Stomach (tissue), 9 donors: ENCODE data around the gene GTF2IRD1. TPM values are rescaled to one million over a fixed set of nuclear protein-coding genes. Genes with fewer than 3 reads are reported as not detected.

Source experiments
- DNase-seq, 2 donors: peaks; one replicate each; pipeline versions ENCODE4 v3.0.0 to v3.0.0-alpha.2; 2013 to 2019
- H3K27ac ChIP-seq, 5 donors: fragments of 200-600 bp in 4 of 5; sonication (generic) in 4 of 5; one replicate each; pipeline ENCODE4 v1.5.1; 2013 to 2019; ENCODE audit warnings: mild to moderate bottlenecking in 1 of 5, moderate library complexity in 1 of 5
- H3K27me3 ChIP-seq, 3 donors: fragments of 200-600 bp; sonication (generic); one replicate each; pipeline ENCODE4 v1.5.1; 2017 to 2019; ENCODE audit warnings: mixed run types in 1 of 3
- H3K36me3 ChIP-seq, 4 donors: fragments of 200-600 bp; sonication (generic); 1 replicate in 3 of 4; 2 replicates in 1 of 4; pipeline ENCODE4 v1.5.1; 2016 to 2019
- H3K4me1 ChIP-seq, 4 donors: fragments of 200-600 bp; sonication (generic); one replicate each; pipeline ENCODE4 v1.5.1; 2016 to 2019
- H3K4me3 ChIP-seq, 4 donors: fragments of 200-600 bp; sonication (generic) in 3 of 4; one replicate each; pipeline ENCODE4 v1.5.1; 2016 to 2019; ENCODE audit warnings: mild to moderate bottlenecking in 1 of 4
- H3K9me3 ChIP-seq, 4 donors: fragments of 200-600 bp; sonication (generic); one replicate each; pipeline ENCODE4 v1.5.1; 2016 to 2019
- EP300 ChIP-seq: sonication (generic); formaldehyde crosslinking; IDR thresholded peaks from one replicate; pipeline ENCODE4 v1.6.1; 2017; ENCODE audit warnings: antibody characterized with exemption
- POLR2A ChIP-seq, 4 donors: fragments of 450-650 bp; IDR thresholded peaks; one replicate each; pipeline ENCODE4 v1.6.1; 2016; ENCODE audit warnings: antibody characterized with exemption in 4 of 4, control low read depth in 2 of 4, mild to moderate bottlenecking in 1 of 4, moderate library complexity in 1 of 4
- POLR2AphosphoS5 ChIP-seq, 3 donors: sonication (generic); formaldehyde crosslinking; IDR thresholded peaks; one replicate each; pipeline ENCODE4 v1.6.1; 2016; ENCODE audit warnings: antibody characterized with exemption in 3 of 3
- WGBS, 5 donors: extraction: QIAGEN DNeasy Blood & Tissue Kit in 3 of 5; methylation state at CpG; one replicate each; pipeline versions ENCODE4 v1.1.5 to v1.1.7; 2013 to 2018; 5-methylcytosine and 5-hydroxymethylcytosine counted together
- intact Hi-C: fragments of 100-400 bp; cut with DNase I; formaldehyde crosslinking; loops from one replicate; pipeline ENCODE4 v1.15.1; 2023; ENCODE audit warnings: low total_unique reads
- polyA plus RNA-seq, 3 donors: library from polyadenylated mRNA; stranded (reverse); fragments of 200-250 nt; gene quantifications; one replicate each; pipeline ENCODE4 v1.2.3, GENCODE V29; 2013
- total RNA-seq, 5 donors: library from RNA; depleted of rRNA; stranded (reverse); fragments of >200 nt; gene quantifications; one replicate each; pipeline versions ENCODE4 v1.1.0 to v1.2.3, GENCODE V29; 2014 to 2016
- TF ChIP-seq, protein P1 (sequence below), 7 experiments: fragments of 450-650 bp in 4 of 7; fragments of 200-600 bp in 3 of 7; sonication (generic) in 3 of 7; IDR thresholded peaks; one replicate each; pipeline ENCODE4 v1.5.1; 2016 to 2019; ENCODE audit warnings: antibody characterized with exemption in 7 of 7, control low read depth in 2 of 7, mild to moderate bottlenecking in 1 of 7
- donor health status: healthy with polysubstance abuse.
- donor health status: Bipolar disorder and iron deficiency.
- donor health status: healthy.

GTF2IRD1 gene
- total and polyA plus RNA-seq, 8 donors: 8.0 to 41.1 (median 15.3) TPM

DNA sequence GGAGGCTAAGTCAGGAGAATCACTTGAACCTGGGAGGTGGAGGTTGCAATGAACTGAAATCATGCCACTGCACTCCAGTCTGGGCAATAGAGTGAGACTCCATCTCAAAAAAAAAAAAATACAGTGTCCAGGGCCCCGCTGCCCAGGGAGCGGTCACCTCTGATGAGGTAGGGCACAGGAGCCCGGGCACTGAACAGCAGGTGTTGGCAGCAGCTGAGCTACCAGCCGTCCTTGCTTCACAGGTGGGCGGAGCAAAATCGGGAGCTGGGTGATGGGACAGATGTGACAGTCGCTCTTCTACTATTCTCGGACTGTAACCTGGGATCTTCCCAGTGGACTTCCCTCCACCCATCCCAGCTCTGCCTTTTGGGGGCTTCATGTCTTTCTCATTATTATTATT lies 49.4 kb downstream of the GTF2IRD1 start:
- Histone ChIP-seq H3K27me3 (no peaks in the 10 kb centered on the region), H3K27ac (peak overlapping the region in 4 of 5 donors; percentile 2 to 86 (median 77)), H3K4me1 (peaks cover 26 to 50% (median 40%) of the 10 kb centered on the region in 4 donors), H3K4me3 (no peak overlapping the region), H3K9me3 (no peaks in the 10 kb centered on the region), H3K36me3 (peaks cover 0 to 8% (median under 1%) of the 10 kb centered on the region in 4 donors)
- peak in 1 of 2 donors; percentile 41 for DNase-seq
- TF ChIP-seq EP300 (no peak), POLR2AphosphoS5 (IDR thresholded peaks at IDR 0.05) (no peak), POLR2A (IDR thresholded peaks at IDR 0.05) (no peak)
- TF ChIP-seq, protein P1, sequence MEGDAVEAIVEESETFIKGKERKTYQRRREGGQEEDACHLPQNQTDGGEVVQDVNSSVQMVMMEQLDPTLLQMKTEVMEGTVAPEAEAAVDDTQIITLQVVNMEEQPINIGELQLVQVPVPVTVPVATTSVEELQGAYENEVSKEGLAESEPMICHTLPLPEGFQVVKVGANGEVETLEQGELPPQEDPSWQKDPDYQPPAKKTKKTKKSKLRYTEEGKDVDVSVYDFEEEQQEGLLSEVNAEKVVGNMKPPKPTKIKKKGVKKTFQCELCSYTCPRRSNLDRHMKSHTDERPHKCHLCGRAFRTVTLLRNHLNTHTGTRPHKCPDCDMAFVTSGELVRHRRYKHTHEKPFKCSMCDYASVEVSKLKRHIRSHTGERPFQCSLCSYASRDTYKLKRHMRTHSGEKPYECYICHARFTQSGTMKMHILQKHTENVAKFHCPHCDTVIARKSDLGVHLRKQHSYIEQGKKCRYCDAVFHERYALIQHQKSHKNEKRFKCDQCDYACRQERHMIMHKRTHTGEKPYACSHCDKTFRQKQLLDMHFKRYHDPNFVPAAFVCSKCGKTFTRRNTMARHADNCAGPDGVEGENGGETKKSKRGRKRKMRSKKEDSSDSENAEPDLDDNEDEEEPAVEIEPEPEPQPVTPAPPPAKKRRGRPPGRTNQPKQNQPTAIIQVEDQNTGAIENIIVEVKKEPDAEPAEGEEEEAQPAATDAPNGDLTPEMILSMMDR (IDR thresholded peaks at IDR 0.05): no peak
- intact Hi-C loops: no loop called here
- 76 to 94% (median 77%) methylated on average over 8 of the region's 8 CpGs for WGBS, 5 donors

DNA sequence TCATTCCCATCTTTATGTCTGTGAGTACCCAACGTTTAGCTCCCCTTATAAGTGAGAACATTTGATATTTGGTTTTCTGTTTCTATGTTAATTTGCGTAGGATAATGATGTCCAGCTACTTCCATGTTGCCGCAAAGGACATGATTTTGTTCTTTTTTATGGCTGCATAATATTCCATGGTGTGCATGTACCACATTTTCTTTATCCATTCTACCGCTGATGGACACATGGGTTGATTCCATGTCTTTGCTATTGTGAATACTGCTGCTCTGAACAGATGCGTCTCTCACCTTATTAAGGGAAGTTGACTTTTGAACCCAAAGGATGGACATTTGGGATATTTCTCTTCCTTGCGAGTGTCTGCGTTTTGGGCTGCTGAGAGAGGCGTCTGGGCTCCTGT lies 50.2 kb downstream of the GTF2IRD1 start:
- H3K4me1 ChIP-seq: peaks cover 26 to 50% (median 40%) of the 10 kb centered on the region in 4 donors
- WGBS, 5 donors: 95 to 96% (median 96%) methylated on average over 8 of the region's 8 CpGs
- no peak overlapping the region for H3K4me3 ChIP-seq
- TF ChIP-seq POLR2AphosphoS5 (IDR thresholded peaks at IDR 0.05) (no peak), EP300 (no peak), POLR2A (IDR thresholded peaks at IDR 0.05) (no peak)
- TF ChIP-seq, protein P1 (IDR thresholded peaks at IDR 0.05): no peak
- peaks cover 0 to 12% (median 4%) of the 10 kb centered on the region in 4 donors for H3K36me3 ChIP-seq
- H3K27me3 ChIP-seq: no peaks in the 10 kb centered on the region
- peak overlapping the region in 1 of 5 donors; percentile 86 for H3K27ac ChIP-seq
- no peaks in the 10 kb centered on the region for H3K9me3 ChIP-seq
- intact Hi-C loops: no loop called here
- no peak for DNase-seq

DNA sequence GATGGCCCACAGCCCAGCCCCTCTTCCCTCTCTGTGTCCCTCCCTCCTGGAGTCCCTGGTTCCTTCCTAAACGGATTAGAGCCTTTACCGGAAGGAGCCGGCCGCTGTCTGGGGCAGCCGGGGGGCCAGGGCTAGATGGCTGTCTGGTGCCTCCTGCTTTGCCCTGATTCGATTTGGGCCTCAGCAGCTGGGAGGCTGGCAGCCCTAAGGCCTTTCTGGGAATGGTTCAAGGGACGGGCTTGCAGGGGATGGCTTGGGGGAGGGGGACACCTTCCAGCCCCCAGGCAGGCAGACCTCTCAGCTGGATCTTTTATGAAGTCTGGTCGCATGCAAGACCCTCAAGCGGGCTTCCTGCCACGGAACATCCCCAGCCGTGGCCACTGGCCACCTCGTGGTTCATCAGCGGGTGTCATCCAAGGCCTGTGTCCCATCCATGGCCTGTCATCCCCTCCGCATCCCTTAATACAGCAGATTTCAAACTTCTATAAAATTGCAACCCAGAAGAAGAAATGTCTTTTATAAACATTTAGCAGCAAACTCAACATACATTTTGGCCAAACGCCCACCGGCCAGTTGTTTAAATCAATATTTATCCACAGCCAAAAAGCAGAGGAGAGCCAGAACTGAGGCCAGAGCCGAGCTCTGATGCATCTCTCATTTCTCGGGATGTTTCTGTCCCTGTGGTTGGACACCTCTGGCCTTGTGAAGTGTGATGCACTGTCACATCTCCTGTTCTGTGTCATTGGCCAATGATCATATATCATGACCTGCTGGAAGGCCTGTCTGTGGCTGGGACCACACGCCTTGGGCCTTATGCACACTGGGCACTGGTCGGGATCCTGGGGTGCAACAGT lies 52.0 kb downstream of the GTF2IRD1 start:
- Histone ChIP-seq H3K4me3 (no peak overlapping the region), H3K36me3 (peaks cover 0 to 20% (median 10%) of the 10 kb centered on the region in 4 donors), H3K27ac (peak overlapping the region in 4 of 5 donors; percentile 49 to 72 (median 56)), H3K4me1 (peaks cover 26 to 47% (median 40%) of the 10 kb centered on the region in 4 donors), H3K27me3 (no peaks in the 10 kb centered on the region), H3K9me3 (no peaks in the 10 kb centered on the region)
- no peak for TF ChIP-seq POLR2AphosphoS5 (IDR thresholded peaks at IDR 0.05)
- no peak for TF ChIP-seq POLR2A (IDR thresholded peaks at IDR 0.05)
- no peak for TF ChIP-seq EP300
- TF ChIP-seq, protein P1 (IDR thresholded peaks at IDR 0.05): no peak
- WGBS, 5 donors: 48 to 69% (median 61%) methylated on average over 15 to 20 of the region's 20 CpGs
- DNase-seq: peak in 1 of 2 donors; percentile 79
- intact Hi-C loops: no loop called here

DNA sequence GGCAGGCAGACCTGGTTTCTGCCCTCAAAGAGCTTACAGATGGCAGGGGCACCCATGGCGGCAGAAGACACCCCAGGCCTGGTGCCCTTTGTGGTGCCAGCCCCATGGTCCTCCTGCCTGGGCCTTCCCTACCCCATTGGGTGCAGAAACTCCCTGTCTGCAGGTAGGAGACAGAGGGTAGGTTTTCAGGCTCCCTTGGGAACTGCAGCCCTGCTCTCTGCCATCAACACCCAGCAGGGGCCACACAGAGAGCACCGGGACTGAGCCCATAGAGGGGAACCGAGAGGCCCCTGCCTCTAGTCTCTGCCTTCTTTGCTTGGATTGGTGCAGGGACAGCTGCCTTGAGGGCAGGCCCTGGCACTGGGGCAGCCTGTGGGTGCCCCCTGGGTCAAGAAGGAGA lies 52.6 kb downstream of the GTF2IRD1 start:
- Histone ChIP-seq H3K27ac (peak overlapping the region in 2 of 5 donors; percentile 56 to 72), H3K27me3 (no peaks in the 10 kb centered on the region), H3K4me1 (peaks cover 26 to 42% (median 35%) of the 10 kb centered on the region in 4 donors), H3K36me3 (peaks cover 0 to 26% (median 11%) of the 10 kb centered on the region in 4 donors), H3K9me3 (no peaks in the 10 kb centered on the region), H3K4me3 (no peak overlapping the region)
- TF ChIP-seq, protein P1 (IDR thresholded peaks at IDR 0.05): no peak
- TF ChIP-seq EP300: no peak
- no peak for TF ChIP-seq POLR2AphosphoS5 (IDR thresholded peaks at IDR 0.05)
- TF ChIP-seq POLR2A (IDR thresholded peaks at IDR 0.05): no peak
- DNase-seq: no peak
- intact Hi-C loops: no loop called here
- WGBS, 5 donors: 80 to 100% (median 85%) methylated on average over 1 to 3 of the region's 3 CpGs
